Measurements from ENCODE around the gene PTGIR. TPM values are rescaled to one million over a fixed set of nuclear protein-coding genes. Genes with fewer than 3 reads are reported as not detected.

Gene PTGIR
- total RNA-seq, 1 donor from 2014 or later, result 0.58 TPM

DNA sequence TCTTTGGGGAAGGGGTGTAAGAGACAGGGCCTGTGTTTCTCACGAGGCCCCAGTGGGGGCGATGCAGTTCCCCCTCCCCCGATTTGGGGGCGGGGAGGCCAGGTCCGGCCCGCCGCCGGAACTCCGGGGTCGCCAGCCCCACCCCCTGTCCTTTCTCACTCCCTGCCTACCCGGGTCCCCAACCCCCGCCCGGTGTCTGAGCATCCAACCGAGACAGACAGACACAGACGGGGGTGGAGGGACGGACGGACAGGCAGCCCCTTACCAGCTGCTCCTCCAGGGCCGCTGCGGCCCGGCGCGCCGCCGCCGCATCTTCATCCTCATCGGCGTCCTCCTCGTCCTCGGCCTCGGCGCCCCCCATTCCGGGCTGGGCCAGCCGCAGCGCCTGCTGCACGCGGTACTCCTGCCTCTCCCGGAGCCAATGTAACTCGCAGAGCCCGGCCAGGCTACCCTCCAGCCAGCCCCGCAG lies 35.7 kb upstream of the PTGIR start:
- DNase-seq (ENCODE audit: low read depth), result no peak
- peak overlapping the region; percentile 47 for H3K4me3 ChIP-seq (ENCODE audit: low read depth, low read length)
- TF ChIP-seq, protein P1, sequence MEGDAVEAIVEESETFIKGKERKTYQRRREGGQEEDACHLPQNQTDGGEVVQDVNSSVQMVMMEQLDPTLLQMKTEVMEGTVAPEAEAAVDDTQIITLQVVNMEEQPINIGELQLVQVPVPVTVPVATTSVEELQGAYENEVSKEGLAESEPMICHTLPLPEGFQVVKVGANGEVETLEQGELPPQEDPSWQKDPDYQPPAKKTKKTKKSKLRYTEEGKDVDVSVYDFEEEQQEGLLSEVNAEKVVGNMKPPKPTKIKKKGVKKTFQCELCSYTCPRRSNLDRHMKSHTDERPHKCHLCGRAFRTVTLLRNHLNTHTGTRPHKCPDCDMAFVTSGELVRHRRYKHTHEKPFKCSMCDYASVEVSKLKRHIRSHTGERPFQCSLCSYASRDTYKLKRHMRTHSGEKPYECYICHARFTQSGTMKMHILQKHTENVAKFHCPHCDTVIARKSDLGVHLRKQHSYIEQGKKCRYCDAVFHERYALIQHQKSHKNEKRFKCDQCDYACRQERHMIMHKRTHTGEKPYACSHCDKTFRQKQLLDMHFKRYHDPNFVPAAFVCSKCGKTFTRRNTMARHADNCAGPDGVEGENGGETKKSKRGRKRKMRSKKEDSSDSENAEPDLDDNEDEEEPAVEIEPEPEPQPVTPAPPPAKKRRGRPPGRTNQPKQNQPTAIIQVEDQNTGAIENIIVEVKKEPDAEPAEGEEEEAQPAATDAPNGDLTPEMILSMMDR (conservative IDR thresholded peaks at IDR 0.05; ENCODE audit: low read depth, low read length), result no peak

DNA sequence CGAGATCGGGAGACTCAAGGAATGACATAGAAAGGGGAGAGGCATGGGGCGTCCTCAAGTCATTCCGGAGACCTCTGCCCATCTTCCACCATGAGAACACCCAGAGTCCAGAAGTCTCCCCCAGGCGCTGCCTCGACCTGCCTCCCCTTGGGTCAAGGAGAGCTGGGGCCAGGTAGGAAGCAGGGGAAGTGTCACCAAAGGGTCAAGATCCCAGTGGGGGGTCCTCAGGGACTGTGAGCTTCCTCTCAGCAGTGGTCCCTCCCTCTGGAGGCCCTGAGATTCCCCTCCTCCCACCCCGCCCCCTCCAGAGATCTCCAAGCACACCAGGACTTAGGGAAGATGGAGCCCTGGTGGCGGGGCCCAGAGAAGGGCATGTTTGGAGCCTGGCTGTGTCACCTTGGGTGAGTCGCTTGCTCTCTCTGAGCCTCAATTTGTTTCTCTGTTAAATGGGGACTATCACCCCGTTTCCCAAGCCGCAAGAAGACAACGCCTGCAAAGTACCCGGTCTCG lies 35.2 kb upstream of the PTGIR start:
- DNase-seq (ENCODE audit: low read depth), result no peak
- H3K4me3 ChIP-seq (ENCODE audit: low read depth, low read length), result no peak overlapping the region

DNA sequence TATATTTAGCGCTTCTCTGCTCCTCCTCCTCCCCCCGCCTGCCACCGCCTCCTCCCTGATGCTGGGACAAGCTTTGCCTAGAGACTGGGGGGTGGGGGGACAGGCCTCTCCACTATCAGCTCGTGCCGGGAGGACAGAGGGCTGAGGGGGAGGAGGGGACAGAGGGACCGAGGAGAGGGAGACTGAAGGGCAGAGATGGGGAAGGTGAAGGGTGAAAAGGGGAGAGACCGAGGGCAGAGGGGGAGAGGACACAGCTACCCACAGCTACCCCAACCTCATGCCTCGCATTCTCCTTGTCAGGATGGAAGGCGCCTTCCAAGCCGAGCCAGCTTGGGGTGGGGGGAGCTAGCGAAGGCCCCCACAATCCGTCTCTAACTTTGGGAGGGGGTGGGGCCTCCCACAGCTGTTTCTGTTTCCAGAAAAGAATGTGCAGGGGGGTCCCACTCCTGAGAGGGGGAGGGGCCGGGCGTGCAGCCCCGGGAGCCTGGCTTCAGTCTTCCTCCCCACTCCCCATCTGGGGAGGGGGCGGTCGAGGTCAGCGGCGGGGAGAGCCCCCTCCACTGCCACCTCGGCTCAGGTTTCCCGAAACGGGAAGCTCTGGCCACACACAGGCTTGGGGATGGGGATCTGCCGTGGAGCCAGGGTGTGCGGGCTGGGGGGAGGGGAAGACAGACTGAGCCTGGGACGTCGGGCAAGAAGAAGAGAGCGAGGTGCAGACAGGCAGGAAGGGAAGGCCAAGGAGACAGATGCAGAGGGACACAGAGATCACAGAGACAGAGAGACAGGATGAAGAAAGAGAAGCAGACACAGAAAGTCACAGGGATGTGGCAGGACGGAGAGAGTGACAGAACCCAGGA lies 34.5 kb upstream of the PTGIR start:
- H3K4me3 ChIP-seq (ENCODE audit: low read depth, low read length), result no peak overlapping the region
- DNase-seq (ENCODE audit: low read depth), result no peak
- TF ChIP-seq, protein P1 (conservative IDR thresholded peaks at IDR 0.05; ENCODE audit: low read depth, low read length), result no peak

More for the DNA sequence above, 35.2 kb upstream of the PTGIR start:
- TF ChIP-seq, protein P1 (conservative IDR thresholded peaks at IDR 0.05; ENCODE audit: low read depth, low read length), result no peak

DNA sequence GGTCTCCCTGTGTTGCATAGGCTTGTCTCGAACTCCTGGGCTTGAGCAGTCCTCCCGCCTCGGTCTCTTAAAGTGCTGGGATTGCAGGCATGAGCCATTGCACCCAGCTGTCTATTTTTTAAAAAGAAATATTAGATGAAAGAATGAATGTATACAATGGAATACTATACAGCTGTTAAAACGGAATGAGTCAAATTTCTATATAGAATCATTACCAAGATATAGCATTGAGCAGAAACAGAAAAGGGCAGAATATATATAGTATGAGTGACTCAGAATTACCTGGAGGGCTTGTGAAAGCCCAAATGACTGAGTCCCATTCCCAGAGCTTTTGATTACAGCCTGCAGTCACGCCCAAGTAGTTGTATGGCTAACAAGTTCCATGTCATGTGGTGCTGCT lies 31.7 kb upstream of the PTGIR start:
- TF ChIP-seq, protein P1 (conservative IDR thresholded peaks at IDR 0.05; ENCODE audit: low read depth, low read length), result no peak
- H3K4me3 ChIP-seq (ENCODE audit: low read depth, low read length), result no peak overlapping the region
- DNase-seq (ENCODE audit: low read depth), result no peak

DNA sequence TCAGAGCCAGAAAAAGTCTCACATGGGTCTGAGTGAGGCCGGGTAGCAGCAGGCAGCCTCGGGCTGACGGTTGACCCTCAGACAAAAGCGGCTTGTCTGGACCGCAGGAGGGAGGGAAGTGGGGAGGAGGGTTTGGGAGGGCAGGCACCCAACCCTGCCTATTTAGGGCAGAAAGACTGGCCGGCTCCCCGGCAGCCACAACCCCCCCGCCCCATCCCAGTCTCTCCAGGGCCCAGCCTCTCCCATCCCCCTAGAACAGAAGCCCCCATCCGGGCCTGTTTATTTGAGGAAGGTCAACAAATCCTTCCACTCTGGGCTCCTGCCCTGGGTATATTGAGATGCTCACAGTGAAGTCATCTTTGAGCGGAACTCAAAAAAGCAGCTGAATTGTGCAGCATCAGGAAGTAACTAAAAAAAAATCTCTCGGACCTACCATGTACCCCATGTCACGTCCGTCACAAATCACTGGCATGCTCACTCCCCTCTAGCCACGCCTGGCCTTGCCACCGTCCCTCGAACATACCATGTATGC lies 29.8 kb upstream of the PTGIR start:
- DNase-seq (ENCODE audit: low read depth), result no peak
- no peak overlapping the region for H3K4me3 ChIP-seq (ENCODE audit: low read depth, low read length)
- TF ChIP-seq, protein P1 (conservative IDR thresholded peaks at IDR 0.05; ENCODE audit: low read depth, low read length), result no peak

DNA sequence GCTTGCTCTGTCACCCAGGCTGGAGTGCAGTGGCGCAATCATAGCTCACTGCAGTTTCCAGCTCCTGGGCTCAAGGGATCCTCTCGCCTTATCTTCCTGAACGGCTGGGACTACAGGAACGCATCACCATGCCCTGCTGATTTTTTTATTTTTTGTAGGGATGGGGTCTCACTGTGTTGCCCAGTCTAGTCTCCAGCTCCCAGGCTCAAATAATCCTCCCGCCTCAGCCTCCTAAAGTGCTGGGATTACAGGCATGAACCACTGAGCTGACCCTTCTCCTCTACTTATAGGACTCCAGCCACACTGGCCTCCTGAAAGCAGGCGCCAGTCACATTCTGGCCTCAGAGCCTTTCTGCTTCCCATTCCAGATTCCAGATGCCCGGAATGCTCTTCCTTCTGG lies 25.6 kb upstream of the PTGIR start:
- H3K4me3 ChIP-seq (ENCODE audit: low read depth, low read length), result no peak overlapping the region
- no peak for DNase-seq (ENCODE audit: low read depth)
- TF ChIP-seq, protein P1 (conservative IDR thresholded peaks at IDR 0.05; ENCODE audit: low read depth, low read length), result no peak
